Measurements from ENCODE around the gene MLXIPL.
"Not testable (repeated sequence)": the region's sequence is repeated elsewhere in the genome, so short reads cannot be mapped to it uniquely, and the experiment has no call there.

DNA sequence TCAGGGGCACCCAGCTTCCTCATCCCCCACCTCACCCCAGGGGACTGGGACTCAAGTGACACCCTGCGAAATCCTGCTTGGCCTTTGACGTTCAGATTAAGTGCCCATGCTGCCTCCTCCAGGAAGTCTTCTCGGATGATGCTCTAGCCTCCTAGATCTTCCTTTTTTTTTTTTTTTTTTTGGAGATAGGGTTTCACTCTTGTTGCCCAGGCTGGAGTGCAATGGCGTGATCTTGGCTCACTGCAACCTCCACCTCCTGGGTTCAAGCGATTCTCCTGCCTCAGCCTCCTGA lies 16.7 kb downstream of the MLXIPL start:
- TF ChIP-seq YY1 (IDR thresholded peaks at IDR 0.05; ENCODE audit: insufficient read depth, insufficient read length); ZNF274 (IDR thresholded peaks at IDR 0.05; ENCODE audit: low read depth, low read length): not testable (repeated sequence)

All from NT2/D1 (cell line).